Epidermal melanocyte (primary cell): ENCODE results near the gene PNPLA1.

Source experiments
- DNase-seq: peaks from one replicate; pipeline ENCODE4 v3.0.0; 2011; ENCODE audit warnings: low spot score; ENCODE audit not compliant: insufficient read length

The PNPLA1 gene

DNA sequence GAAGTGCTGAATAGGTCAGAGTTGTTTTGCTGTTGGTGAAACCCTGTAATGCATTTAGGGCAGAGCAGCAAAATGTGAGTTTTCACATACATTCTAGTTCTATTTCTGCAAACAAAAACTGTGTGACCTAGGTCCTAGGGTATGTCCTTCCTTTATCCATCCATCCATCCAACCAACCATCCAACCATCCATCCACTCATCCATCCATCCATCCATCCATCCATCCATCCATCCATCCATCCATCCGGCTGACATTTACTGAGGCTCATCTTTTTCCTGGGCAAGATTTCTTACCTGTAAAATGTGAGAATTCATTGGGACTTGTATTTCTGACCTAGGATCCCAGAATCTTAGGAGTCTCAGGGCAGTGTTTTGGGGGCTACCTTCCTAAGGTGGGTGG, 14.5 kb downstream of the PNPLA1 start:
- DNase-seq: no peak

DNA sequence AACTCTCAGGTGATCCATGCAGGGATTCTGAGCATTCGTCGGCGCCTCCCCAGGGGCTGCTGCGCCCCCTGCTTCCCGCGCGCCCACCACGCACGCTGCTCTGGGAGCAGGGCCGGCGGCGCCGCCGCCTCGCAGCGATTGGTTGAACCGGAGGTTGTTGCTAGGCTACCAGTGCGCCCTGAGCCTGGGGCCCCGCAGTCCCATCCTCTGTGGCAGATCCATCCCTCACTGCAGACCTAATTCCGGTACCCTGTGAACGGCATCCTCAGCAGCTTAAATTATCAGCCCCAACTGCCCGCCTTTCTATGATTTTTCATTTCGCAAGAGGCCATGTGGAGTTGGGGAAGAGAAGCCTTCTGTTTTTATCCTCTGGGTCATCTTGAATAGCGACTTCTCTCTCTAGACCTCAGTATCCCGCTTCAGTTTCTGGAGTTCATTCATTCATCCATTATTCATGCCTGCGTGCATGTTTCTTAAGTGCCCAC, 15.4 kb downstream of the PNPLA1 start:
- DNase-seq: no peak

DNA sequence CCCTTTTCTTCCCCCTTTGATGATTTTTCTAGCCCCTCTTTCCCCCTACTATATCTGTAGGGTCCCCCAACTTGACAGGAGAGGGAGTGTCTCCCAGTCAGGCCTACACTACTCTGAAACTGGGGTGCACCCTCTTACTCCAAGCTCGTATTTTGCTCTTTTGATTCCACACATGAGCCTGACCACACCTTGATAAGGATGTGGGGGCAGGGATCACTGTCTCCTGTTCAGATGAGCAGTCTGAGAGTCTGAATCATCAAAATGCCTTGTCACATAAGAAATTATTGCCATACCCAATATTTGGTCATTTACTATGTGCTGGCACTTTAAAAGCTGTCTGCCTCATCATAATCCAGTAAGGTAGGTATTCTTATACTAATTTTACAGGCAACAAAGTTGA, 15.9 kb downstream of the PNPLA1 start:
- DNase-seq: no peak

DNA sequence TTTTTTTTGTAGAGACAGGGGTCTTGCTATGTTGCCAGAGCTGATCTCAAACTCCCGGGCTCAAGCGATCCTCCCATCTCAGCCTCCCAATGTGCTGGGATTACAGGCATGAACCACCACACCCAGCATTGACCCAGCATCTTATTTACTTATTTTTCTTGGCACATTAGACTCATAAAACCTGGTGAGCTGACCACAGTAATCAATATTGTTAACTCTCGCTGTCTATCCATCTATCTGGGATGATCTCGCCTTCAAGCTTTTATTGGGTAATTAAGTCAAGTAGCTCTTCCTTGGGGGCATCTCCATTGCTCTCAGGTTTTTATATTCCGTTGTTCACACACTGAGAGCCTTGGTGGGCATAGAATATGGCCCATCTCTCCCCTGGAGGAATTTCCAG, 17.0 kb downstream of the PNPLA1 start:
- DNase-seq: no peak

DNA sequence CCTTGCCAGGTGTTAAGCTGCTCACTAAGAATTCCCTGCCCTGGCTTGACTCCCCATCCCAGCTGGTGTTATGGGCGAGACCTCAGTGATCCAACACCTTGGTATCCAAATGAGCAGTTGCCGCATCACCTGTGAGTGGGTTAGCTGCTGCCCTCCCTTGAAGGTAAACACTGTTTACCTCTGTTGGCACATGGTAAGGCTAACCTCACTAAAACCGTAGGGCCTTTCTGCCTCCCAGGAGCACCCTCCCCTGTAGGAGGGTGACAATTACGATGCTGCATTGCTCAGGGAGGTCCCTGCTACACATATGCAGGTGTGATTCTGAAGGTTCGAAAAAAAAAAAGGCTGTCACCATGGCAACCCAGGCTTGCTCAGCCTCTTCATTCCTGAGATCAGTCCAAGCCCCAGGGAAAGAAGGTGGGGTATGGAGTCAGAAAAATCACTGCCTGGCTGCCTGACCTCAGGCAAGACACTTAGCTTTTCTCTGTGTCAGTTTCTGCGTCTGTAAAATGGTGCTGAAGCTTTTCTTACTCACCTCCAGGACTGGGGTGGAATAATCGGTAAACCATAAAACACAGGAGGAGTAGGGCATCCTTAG, 19.5 kb downstream of the PNPLA1 start:
- no peak for DNase-seq

DNA sequence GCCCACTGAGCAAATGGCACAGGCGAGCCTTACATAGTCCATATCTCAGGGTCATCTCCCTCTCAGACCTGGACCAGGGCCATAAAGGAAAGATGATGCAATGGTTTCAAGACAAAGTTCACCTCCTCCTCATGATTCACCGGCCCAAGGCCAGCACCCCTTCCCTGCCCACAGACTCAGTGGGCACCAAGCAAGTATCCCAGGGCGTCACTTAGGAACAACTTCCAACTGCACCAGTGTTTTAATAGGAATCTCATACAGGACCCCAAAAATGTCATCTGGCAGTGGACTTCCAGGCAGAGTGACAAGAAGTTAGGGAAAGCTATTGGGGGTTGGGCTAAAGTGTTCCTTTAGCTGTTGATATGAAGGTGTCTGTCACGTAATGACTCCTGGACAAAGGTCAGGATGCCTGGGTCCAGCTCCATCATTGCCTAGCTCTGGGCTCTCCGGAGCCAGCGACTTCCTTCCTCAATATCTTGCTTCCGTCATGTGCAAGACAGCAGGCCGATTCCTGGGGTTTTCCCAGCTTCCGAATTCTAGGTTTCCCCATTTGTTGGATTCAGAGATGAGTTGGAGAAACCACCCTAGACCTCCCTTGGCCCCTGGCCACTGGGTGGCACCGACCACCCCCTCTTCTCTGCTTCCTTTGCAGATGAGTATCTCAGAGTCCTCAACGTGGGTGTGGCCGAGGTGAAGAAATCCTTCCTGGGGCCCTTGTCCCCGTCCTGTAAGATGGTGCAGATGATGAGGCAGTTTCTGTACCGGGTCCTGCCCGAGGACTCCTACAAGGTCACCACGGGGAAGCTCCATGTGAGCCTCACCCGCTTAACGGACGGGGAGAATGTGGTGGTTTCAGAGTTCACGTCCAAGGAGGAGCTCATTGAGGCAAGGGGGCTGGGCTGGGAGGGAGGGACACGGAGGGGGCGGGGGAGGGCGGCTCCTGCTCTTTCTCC, 21.1 kb downstream of the PNPLA1 start:
- no peak for DNase-seq

DNA sequence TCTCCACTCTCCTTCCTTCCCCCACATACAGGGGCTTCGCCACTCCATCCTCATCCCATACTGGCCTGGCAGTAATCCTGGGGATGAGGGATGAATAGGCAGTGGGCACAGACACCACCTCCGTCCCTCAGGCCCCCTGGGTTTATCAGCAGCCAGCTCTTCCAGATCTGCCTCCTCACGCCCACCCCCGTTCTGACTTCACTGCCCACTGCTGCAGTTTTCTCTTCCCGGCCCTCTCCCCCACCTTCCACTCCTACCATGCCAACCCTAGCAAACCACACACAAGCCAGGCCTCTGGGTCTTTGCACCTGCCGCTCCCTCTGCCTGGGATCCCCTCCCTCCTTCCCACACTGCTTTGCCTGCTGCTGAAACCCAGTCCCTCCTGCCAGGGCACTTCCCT, 22.3 kb downstream of the PNPLA1 start:
- DNase-seq: no peak

DNA sequence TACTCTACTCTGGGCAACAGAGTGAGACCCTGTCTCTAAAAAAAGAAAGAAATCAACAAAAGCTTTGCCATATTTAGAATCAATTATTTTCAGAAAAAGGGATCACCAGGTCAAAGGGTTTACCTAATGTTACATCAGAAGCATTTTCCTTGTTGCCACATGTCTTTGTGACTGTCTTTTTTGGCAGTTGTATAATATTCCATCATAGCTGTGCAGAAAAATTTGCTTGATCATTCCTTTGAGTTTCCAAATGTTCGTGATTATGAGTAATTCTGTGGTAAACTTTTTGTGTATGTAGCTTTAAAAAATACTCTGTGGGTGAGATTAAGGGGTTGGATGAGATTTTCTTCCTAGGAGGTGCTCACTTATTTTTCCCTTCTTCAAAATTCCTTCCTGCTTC, 26.4 kb downstream of the PNPLA1 start:
- no peak for DNase-seq

DNA sequence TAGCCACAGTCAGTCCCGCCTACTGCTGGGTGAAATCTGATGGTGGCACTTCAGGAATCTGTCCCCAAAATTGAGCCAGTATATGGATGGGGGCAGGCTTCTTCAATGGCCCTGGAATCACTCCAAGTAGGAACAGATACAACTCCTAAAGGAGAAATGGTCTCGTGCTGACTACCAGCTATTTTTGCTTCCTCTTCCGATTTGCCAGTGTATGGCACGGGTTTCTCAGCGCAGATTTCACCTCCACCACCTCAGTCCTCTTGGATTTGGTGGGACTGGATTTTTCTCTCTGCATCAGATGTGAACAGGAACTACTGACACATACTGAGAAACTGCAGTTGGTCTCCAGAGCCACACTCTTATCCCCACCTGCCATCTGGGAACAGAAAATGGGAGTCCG, 27.2 kb downstream of the PNPLA1 start:
- no peak for DNase-seq

DNA sequence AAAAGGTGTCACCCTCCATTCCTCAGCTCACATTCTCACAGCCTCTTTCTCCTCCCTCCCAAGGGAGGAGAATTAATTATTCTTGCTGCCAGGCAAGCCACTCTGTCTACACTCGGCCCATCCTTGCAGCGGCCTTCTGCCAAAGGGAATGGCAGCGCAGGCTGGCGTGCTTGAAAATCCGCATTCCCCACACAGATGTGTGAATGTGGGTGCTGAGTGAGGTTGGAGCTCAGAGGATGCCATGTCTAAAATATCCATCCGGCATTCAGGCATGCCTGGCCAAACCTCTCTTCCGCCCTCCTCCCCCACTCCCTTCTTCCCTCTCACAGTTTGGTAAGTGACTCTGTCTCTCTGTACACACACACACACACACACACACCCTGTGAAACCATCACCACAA, 27.7 kb downstream of the PNPLA1 start:
- DNase-seq: no peak

DNA sequence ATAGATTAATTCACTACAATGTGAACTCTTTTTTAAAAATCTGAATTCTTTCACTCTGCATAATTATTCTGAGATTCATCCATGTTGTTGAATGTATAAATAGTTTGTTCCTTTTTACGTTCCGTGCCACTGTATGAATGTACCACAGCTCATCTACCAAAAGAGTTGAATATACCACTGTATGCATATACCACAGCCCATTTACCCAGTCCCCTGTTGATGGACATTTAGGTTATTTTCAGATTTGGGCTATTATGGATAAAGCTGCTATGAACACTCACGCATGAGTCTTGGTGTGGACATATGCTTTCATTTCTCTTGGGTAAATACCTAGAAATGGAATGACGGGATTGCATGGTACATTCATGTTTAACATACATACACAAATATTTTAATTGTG, 28.2 kb downstream of the PNPLA1 start:
- DNase-seq: no peak

DNA sequence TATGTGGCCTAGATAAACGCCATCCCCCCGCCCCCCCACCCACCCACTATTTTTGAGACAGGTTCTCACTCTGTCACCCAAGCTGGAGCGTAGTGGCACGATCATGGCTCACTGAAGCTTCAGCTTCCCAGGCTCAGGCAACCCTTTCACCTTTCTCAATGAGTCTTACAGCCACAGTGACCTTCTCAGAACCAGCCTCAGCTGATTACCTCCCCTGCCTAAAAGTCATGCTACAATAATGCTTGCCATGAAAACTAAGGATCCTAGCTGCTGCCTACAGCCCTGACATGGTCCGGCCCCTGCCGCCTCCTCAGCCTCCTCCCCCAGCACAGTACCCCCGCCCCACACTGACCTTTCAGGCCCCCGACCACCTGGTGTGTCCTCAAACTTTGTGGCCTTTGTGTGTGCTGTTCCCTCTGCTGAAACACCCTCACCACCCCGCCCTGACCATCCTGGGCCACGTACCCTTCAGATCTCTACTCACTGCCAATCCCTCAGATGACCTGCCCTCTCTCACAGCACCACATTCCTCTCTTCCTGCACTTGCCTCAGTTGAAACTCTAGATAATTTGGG, 31.3 kb downstream of the PNPLA1 start:
- no peak for DNase-seq

DNA sequence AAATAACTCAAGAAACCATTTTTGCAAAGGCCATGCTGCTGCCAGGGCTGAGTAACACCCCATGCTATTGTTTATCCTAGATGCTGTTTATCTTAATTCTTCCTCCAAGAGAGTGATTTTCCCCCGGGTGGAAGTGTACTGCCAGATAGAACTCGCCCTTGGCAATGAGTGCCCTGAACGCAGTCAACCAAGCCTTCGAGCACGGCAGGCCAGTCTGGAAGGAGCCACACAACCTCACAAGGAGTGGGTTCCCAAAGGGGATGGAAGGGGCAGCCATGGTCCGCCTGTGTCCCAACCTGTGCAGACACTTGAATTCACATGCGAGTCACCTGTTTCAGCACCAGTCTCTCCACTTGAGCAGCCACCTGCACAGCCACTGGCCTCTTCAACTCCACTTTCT, 31.9 kb downstream of the PNPLA1 start:
- no peak for DNase-seq

DNA sequence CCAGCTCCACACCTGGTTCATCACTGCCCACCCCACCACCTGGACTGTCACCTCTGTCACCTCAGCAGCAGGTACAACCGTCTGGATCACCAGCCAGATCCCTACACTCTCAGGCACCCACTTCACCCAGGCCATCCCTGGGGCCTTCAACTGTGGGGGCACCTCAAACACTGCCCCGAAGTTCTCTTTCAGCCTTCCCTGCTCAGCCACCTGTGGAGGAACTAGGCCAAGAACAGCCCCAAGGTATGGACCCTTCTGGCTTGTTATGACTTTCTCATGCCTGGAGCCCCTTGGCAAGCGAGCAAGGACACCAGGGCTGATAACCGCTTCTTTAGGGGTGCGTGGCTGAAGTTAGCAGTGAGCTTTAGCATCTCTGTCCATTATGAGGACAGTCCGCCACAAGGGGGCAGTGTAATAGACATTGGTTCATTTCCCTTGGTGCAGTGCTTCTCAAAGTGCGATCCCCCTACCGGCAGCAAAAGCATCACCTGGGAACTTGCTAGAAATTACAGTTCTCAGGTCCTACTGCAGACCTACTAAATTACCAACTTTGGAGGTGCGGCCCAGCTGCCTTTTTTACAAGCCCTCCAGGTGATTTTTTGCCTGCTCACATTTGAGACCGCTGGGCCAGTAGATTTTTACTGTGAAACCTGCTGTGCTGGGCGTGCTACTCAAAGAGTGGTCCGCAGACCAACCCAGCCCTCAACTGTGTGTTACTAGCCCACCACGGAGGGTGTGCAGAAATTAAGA, 32.5 kb downstream of the PNPLA1 start:
- DNase-seq: peak; percentile 60

DNA sequence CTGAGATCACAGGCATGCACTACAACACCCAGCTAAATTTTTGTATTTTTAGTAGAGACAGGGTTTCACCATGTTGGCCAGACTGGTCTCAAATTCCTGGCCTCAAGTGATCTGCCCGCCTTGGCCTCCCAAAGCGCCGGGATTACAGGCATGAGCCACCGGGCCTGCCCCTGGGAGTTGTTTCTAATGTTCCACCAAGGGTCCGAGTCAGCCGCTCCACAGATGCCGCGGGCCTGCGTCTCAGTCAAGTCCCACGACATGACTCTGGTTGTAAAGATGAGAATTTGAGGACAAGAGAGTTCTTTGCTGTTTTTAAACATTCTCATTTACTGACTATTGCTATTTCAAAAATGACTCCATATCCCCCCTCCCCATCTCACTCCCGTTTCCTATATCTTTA, 36.0 kb downstream of the PNPLA1 start:
- no peak for DNase-seq

DNA sequence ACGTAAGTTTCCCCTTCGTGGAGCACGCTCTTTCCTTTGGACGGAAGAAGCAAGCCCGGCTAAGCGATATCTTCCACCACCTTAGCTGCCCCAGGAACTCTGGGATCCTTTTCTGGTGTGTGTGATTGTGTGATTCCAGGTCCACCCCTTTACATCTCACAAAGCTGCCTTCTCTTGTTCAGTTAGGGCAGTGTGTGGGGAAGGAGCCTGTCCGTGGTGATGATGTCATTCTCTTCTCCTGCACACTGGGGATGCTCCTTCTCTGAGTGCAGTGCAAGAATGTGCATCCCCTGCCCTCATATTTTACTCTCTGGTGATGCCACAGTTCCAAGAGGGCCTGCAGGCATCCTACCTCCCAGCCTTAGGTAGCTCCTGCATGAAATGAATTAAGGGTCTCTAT, 36.5 kb downstream of the PNPLA1 start:
- no peak for DNase-seq

DNA sequence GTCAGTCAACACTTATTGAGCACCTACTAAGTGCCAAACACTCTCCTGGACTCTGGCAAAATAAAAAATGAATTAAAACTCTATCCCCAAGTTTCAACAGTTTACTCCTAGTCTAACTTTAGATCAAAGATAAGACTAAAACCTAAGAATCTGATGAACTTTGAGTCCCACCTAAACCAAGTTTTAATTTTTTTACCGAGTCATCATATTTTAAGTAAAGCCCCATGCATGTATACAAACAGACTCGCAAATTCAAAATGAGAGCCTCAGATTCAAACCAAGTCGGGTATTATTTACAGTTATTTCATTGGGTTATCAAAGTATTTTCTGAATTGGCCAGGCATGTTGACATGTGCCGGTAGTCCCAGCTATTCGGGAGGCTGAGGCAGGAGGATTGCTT, 38.7 kb downstream of the PNPLA1 start:
- no peak for DNase-seq

DNA sequence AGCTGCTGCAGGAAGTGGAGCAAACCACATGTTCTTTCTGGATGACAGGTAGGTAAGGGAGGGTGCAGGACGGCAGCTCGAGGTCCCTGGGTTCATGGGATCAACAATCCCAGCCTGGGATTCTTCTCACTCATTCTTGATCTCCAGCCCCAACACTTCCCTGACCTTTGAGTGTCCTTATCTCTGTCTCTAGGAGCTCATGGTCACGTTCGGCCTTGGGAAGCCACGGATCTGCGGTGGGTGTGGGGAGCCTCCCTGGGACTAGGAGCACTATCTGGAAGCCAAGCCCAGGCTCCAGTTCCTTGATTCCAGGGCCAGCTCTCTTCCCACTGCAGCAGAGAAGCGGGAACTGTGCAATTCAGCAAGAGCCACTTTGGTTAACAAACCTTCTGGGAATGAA, 39.3 kb downstream of the PNPLA1 start:
- DNase-seq: no peak

DNA sequence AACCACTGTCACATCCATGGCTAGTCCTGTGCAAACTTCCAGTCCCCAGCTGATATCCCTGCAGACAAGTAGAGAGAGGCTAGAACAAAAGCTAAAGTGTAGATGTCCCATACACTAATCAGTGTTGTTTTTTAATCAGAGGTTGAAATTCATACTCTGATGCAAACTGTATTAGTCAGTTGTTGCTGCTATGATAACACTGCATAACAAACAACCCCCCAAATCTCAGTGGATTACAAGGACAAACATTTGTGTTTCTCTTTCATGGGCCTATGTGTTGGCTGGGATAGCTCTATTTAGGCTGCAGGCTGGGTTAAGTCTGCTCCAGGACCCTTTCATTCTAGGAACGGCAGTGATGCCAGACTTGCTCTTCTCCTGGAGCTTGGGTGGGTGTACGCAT, 40.0 kb downstream of the PNPLA1 start:
- no peak for DNase-seq

DNA sequence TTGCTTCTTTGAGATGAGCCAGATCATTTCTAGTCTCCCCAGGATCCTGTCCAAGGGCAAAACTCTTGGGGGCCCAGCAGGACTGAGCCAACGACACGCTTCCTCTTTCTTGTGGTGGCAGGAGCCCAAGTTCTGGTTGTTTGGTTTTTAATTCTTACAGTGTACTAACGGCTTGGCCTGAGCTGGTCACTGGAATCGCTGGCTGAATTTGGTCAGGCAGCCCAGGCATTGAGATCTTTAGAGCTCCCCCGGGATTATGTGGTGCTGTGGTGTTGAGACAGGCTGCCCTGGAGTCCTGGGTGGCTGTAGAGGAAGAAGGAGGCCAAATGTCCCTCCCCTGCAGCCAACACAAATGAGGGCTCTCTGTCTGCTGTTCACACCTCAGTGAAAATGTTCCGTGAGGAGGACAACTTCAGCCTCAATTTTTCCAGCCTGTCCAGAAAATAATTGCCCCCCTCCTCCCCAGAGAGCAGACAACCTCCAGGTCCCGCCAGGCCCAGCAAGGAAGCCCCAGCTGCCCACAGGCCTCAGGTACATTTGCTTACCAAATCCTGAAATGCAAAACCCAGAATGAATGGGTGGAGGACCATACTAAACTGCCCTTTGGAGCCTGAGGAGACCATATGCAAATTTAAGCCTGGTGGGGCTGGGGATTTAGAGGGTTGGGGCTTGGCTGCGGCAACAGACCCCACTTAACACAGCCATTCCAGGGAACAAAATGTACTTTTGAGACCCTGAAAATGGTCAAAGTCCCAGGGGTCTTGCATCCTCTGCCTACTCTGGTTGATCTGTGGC, 43.2 kb downstream of the PNPLA1 start:
- DNase-seq: no peak

DNA sequence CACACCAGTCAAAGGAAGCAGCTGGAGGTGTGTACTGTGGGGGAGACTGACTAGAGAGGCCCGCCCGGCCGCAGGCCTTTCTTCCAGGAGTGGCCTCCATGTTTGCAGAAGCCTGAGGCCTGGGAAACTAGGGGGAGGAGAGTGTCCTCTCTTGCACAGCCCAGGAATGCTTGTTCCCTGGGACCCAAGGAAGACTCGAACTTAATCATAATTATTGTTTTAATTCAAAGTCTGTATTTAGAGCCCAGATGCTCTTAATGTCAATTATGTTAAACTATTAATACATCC, 43.7 kb downstream of the PNPLA1 start:
- no peak for DNase-seq
